ENCODE results near the gene PDZRN3. TPM values are rescaled to one million over a fixed set of nuclear protein-coding genes. Genes with fewer than 3 reads are reported as not detected.

Gene PDZRN3
- total RNA-seq, 1 donor from 2014 or later, result 28.7 TPM

DNA sequence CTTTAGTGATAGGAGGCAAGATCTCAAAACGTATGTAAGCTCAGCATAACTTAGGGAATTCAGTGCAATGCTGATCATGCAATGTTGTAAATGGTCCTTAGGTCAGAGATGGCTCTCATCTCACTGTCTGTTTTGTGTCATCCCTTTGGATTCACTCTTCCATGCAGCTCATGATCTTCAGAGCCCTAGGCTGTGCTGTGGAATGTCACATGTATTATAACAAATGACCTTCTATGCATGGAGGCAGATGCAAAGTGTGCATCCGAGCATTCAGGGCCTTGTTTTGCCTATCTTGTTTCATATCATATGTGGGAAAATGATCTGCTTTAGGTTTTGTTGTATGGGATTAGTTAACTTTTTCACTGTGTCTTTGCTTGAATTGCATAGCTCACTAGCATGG lies 40.5 kb upstream of the PDZRN3 start:
- no peak for DNase-seq (ENCODE audit: low spot score, unreplicated experiment)
- Mint-ChIP-seq H3K4me1 (ENCODE audit: low read depth) (peaks cover 9% of the 10 kb centered on the region), H3K36me3 (ENCODE audit: insufficient read depth) (no peaks in the 10 kb centered on the region), H3K27ac (no peak overlapping the region), H3K27me3 (peaks cover 5% of the 10 kb centered on the region), H3K9me3 (ENCODE audit: low read depth) (no peaks in the 10 kb centered on the region), H3K4me3 (ENCODE audit: low read depth) (no peak overlapping the region)
- TF ChIP-seq, protein P1, sequence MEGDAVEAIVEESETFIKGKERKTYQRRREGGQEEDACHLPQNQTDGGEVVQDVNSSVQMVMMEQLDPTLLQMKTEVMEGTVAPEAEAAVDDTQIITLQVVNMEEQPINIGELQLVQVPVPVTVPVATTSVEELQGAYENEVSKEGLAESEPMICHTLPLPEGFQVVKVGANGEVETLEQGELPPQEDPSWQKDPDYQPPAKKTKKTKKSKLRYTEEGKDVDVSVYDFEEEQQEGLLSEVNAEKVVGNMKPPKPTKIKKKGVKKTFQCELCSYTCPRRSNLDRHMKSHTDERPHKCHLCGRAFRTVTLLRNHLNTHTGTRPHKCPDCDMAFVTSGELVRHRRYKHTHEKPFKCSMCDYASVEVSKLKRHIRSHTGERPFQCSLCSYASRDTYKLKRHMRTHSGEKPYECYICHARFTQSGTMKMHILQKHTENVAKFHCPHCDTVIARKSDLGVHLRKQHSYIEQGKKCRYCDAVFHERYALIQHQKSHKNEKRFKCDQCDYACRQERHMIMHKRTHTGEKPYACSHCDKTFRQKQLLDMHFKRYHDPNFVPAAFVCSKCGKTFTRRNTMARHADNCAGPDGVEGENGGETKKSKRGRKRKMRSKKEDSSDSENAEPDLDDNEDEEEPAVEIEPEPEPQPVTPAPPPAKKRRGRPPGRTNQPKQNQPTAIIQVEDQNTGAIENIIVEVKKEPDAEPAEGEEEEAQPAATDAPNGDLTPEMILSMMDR (IDR thresholded peaks at IDR 0.05; ENCODE audit: unreplicated experiment), result no peak

DNA sequence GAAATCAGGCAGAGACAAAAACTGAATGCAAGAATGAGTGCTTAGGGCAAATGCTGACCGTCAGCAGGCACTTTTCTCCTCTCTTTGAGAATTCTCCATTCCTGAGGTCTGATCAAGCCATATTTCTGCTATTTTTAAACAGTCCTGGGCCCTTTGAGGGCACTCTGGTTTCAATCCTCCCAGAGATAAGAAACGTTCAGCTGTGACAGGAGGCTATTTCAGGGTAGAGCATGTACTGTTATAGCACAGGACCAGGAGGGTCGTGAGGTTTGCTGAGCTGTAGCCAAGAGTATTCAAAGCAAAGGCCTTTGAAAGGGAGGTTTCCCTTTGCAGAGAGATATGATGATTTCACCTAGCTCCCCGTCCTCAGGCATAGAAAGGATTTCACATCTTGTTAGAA lies 39.6 kb upstream of the PDZRN3 start:
- no peak for DNase-seq (ENCODE audit: low spot score, unreplicated experiment)
- Mint-ChIP-seq H3K9me3 (ENCODE audit: low read depth) (no peaks in the 10 kb centered on the region), H3K36me3 (ENCODE audit: insufficient read depth) (no peaks in the 10 kb centered on the region), H3K4me1 (ENCODE audit: low read depth) (peaks cover 9% of the 10 kb centered on the region), H3K4me3 (ENCODE audit: low read depth) (no peak overlapping the region), H3K27ac (no peak overlapping the region), H3K27me3 (peaks cover 5% of the 10 kb centered on the region)
- TF ChIP-seq, protein P1 (IDR thresholded peaks at IDR 0.05; ENCODE audit: unreplicated experiment), result no peak

GRCh38 chr3:73663495-73663894 lies 38.8 kb upstream of the PDZRN3 start:
- Mint-ChIP-seq H3K27me3 (peaks cover 6% of the 10 kb centered on the region), H3K27ac (no peak overlapping the region), H3K4me1 (ENCODE audit: low read depth) (peaks cover 9% of the 10 kb centered on the region), H3K9me3 (ENCODE audit: low read depth) (no peaks in the 10 kb centered on the region), H3K36me3 (ENCODE audit: insufficient read depth) (no peaks in the 10 kb centered on the region), H3K4me3 (ENCODE audit: low read depth) (no peak overlapping the region)
- TF ChIP-seq, protein P1 (IDR thresholded peaks at IDR 0.05; ENCODE audit: unreplicated experiment), result no peak
- no peak for DNase-seq (ENCODE audit: low spot score, unreplicated experiment)

GRCh38 chr3:73661265-73661664 lies 36.5 kb upstream of the PDZRN3 start:
- no peaks in the 10 kb centered on the region for H3K9me3 Mint-ChIP-seq (ENCODE audit: low read depth)
- H3K4me1 Mint-ChIP-seq (ENCODE audit: low read depth), result peaks cover 9% of the 10 kb centered on the region
- TF ChIP-seq, protein P1 (IDR thresholded peaks at IDR 0.05; ENCODE audit: unreplicated experiment), result no peak
- peaks cover 14% of the 10 kb centered on the region for H3K27me3 Mint-ChIP-seq
- no peaks in the 10 kb centered on the region for H3K36me3 Mint-ChIP-seq (ENCODE audit: insufficient read depth)
- DNase-seq (ENCODE audit: low spot score, unreplicated experiment), result no peak
- no peak overlapping the region for H3K27ac Mint-ChIP-seq
- H3K4me3 Mint-ChIP-seq (ENCODE audit: low read depth), result no peak overlapping the region

DNA sequence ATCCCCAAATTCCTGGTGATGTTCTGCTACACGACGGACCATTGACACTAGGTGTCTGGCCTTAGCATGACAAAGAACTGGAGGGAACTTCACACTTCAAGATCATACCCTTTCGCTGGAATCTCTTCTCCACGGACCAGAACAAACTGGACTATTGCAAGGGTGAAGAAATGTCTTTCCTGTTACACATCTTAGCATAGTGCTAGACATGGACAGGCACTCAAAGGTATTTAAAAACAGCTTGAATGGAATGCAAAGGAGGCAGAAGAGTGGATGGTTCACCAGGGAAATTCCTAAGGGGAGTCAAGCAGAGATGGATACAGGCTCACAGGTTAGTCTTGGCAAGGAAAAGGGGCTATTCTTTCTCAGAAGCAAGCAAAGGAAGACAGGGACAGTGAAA lies 33.5 kb upstream of the PDZRN3 start:
- DNase-seq (ENCODE audit: low spot score, unreplicated experiment), result no peak
- Mint-ChIP-seq H3K27me3 (peaks cover 11% of the 10 kb centered on the region), H3K4me3 (ENCODE audit: low read depth) (no peak overlapping the region), H3K36me3 (ENCODE audit: insufficient read depth) (no peaks in the 10 kb centered on the region), H3K27ac (no peak overlapping the region), H3K9me3 (ENCODE audit: low read depth) (no peaks in the 10 kb centered on the region), H3K4me1 (ENCODE audit: low read depth) (peaks cover 4% of the 10 kb centered on the region)
- TF ChIP-seq, protein P1 (IDR thresholded peaks at IDR 0.05; ENCODE audit: unreplicated experiment), result no peak

All from progenitor cell of endocrine pancreas (in vitro differentiated cells).